Neural progenitor cell (in vitro differentiated cells): Measurements from ENCODE around the gene PER1. TPM values are rescaled to one million over a fixed set of nuclear protein-coding genes. Genes with fewer than 3 reads are reported as not detected.

Experiments
- DNase-seq: peaks from one replicate; pipeline ENCODE4 v3.0.0-alpha.2; 2016; ENCODE audit warnings: low spot score
- H2AFZ ChIP-seq: fragments of 200-600 bp; sonication (generic); replicated peaks from 2 replicates; pipeline ENCODE4 v1.6.1; 2016; ENCODE audit warnings: antibody characterized with exemption
- H3F3A ChIP-seq: fragments of 200-600 bp; sonication (generic); 2 replicates; pipeline ENCODE4 v1.6.1; 2016; ENCODE audit warnings: antibody characterized with exemption, low read depth
- H3K27ac ChIP-seq: fragments of 200-600 bp; sonication (generic); 2 replicates; pipeline ENCODE4 v1.5.1; 2016; ENCODE audit warnings: mild to moderate bottlenecking
- H3K27me3 ChIP-seq: fragments of 200-600 bp; sonication (generic); 2 replicates; pipeline ENCODE4 v1.6.1; 2016; ENCODE audit warnings: mild to moderate bottlenecking, moderate library complexity
- H3K36me3 ChIP-seq: fragments of 200-600 bp; sonication (generic); 2 replicates; pipeline ENCODE4 v1.5.1; 2016
- H3K4me1 ChIP-seq: fragments of 200-600 bp; sonication (generic); 2 replicates; pipeline ENCODE4 v1.6.1; 2016; ENCODE audit warnings: mixed run types
- H3K4me2 ChIP-seq: fragments of 200-600 bp; sonication (generic); 2 replicates; pipeline ENCODE4 v1.6.1; 2016
- H3K4me3 ChIP-seq: fragments of 200-600 bp; sonication (generic); 2 replicates; pipeline ENCODE4 v1.5.1; 2016
- H3K79me2 ChIP-seq: fragments of 200-600 bp; sonication (generic); 2 replicates; pipeline ENCODE4 v1.6.1; 2016; ENCODE audit warnings: low read depth
- H3K9ac ChIP-seq: fragments of 200-600 bp; sonication (generic); 2 replicates; pipeline ENCODE4 v1.6.1; 2016
- H3K9me3 ChIP-seq: fragments of 200-600 bp; sonication (generic); 2 replicates; pipeline ENCODE4 v1.5.1; 2016; ENCODE audit warnings: low read depth
- H4K20me1 ChIP-seq: fragments of 200-600 bp; sonication (generic); 2 replicates; pipeline ENCODE4 v1.6.1; 2016; ENCODE audit warnings: low read depth
- H3K27ac Mint-ChIP-seq: 3 replicates; pipeline ENCODE4 v1.8.0; 2021; ENCODE audit warnings: mixed read lengths
- H3K27me3 Mint-ChIP-seq: 2 replicates; pipeline ENCODE4 v1.8.0; 2022; ENCODE audit warnings: low read depth, mild to moderate bottlenecking, inconsistent platforms, moderate library complexity, mixed read lengths; ENCODE audit not compliant: insufficient read depth
- H3K36me3 Mint-ChIP-seq: 3 replicates; pipeline ENCODE4 v1.8.0; 2021; ENCODE audit warnings: mixed read lengths
- H3K4me1 Mint-ChIP-seq: 3 replicates; pipeline ENCODE4 v1.8.0; 2021; ENCODE audit warnings: mixed read lengths
- H3K4me3 Mint-ChIP-seq: 3 replicates; pipeline ENCODE4 v1.8.0; 2021; ENCODE audit warnings: mild to moderate bottlenecking, moderate library complexity, mixed read lengths
- H3K9me3 Mint-ChIP-seq: 3 replicates; pipeline ENCODE4 v1.8.0; 2020; ENCODE audit warnings: mixed read lengths
- EZH2 ChIP-seq: fragments of 200-600 bp; sonication (generic); IDR thresholded peaks from 2 replicates; pipeline ENCODE4 v1.6.1; 2017; ENCODE audit warnings: antibody characterized with exemption, mild to moderate bottlenecking, moderate library complexity
- EZH2phosphoT487 ChIP-seq: fragments of 200-600 bp; sonication (generic); IDR thresholded peaks from 2 replicates; pipeline ENCODE4 v1.6.1; 2017; ENCODE audit warnings: antibody characterized with exemption
- total RNA-seq: library from RNA; depleted of rRNA; stranded (reverse); fragments of >200 nt; gene quantifications from 2 replicates; pipeline ENCODE4 v1.2.3, GENCODE V29; 2015; ENCODE audit warnings: low replicate concordance
- TF ChIP-seq, protein P1 (sequence below): fragments of 200-600 bp; sonication (generic); IDR thresholded peaks from 2 replicates; pipeline ENCODE4 v1.5.1; 2017; ENCODE audit warnings: antibody characterized with exemption, mild to moderate bottlenecking

PER1 gene
- total RNA-seq, 1 donor from 2014 or later = 3.2 TPM

DNA sequence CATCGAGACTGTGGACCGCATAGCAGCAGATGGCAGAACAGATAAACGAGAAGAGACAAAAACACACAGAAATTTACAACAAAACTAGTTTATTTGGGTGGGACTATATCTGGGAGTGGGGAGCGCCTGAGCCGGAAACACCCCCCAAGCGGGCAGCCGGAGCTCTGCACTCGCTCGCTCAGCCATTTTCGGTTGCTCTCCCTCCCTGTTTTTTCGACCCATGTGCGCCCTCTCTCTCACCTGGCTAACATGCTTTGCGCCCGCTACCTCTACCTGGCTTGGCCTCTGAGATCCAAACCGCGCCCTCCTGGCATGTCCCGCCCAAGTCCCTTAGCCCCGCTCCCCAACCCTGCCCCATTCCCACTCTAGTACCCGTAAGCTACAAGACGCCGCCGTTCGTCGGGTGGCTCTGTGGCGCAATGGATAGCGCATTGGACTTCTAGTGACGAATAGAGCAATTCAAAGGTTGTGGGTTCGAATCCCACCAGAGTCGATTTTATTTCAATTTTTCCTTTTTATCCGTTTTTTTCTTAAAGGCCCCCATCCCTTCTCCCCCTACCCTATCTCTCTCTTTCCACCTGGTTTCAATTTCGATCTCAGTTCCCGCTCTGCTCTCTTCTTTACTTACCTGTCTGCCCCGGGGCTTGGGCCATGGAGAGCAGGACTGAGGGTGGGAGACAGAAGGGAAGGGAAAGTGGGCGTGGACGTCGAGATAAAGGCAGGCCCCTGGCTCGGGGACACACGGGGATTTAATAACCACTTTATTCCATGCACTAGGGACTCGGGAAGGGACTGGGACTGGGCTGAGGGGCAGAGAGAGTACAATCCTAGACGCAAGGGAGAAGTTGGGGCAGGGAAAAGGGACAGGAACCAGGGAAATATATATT lies 31.4 kb downstream of the PER1 start:
- Mint-ChIP-seq H3K36me3 (peaks cover 7% of the 10 kb centered on the region), H3K27ac (peak overlapping the region; percentile 97), H3K27me3 (peaks cover 83% of the 10 kb centered on the region), H3K4me1 (peaks cover 48% of the 10 kb centered on the region), H3K9me3 (peaks cover 24% of the 10 kb centered on the region), H3K4me3 (peak overlapping the region; percentile 91)
- Histone ChIP-seq H3K79me2 (no peaks in the 10 kb centered on the region), H3K9ac (no peak overlapping the region), H3K27ac (no peak overlapping the region), H3K36me3 (no peaks in the 10 kb centered on the region), H3K27me3 (peaks cover 67% of the 10 kb centered on the region), H3K4me3 (peak overlapping the region; percentile 75), H2AFZ (peak overlapping the region; percentile 31), H4K20me1 (peaks cover 22% of the 10 kb centered on the region), H3K9me3 (no peaks in the 10 kb centered on the region), H3F3A (peaks cover 66% of the 10 kb centered on the region), H3K4me1 (peaks cover 11% of the 10 kb centered on the region), H3K4me2 (peak overlapping the region; percentile 90)
- DNase-seq = peak; percentile 87
- TF ChIP-seq, protein P1, sequence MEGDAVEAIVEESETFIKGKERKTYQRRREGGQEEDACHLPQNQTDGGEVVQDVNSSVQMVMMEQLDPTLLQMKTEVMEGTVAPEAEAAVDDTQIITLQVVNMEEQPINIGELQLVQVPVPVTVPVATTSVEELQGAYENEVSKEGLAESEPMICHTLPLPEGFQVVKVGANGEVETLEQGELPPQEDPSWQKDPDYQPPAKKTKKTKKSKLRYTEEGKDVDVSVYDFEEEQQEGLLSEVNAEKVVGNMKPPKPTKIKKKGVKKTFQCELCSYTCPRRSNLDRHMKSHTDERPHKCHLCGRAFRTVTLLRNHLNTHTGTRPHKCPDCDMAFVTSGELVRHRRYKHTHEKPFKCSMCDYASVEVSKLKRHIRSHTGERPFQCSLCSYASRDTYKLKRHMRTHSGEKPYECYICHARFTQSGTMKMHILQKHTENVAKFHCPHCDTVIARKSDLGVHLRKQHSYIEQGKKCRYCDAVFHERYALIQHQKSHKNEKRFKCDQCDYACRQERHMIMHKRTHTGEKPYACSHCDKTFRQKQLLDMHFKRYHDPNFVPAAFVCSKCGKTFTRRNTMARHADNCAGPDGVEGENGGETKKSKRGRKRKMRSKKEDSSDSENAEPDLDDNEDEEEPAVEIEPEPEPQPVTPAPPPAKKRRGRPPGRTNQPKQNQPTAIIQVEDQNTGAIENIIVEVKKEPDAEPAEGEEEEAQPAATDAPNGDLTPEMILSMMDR = peak; percentile 47
- TF ChIP-seq EZH2phosphoT487 = no peak

DNA sequence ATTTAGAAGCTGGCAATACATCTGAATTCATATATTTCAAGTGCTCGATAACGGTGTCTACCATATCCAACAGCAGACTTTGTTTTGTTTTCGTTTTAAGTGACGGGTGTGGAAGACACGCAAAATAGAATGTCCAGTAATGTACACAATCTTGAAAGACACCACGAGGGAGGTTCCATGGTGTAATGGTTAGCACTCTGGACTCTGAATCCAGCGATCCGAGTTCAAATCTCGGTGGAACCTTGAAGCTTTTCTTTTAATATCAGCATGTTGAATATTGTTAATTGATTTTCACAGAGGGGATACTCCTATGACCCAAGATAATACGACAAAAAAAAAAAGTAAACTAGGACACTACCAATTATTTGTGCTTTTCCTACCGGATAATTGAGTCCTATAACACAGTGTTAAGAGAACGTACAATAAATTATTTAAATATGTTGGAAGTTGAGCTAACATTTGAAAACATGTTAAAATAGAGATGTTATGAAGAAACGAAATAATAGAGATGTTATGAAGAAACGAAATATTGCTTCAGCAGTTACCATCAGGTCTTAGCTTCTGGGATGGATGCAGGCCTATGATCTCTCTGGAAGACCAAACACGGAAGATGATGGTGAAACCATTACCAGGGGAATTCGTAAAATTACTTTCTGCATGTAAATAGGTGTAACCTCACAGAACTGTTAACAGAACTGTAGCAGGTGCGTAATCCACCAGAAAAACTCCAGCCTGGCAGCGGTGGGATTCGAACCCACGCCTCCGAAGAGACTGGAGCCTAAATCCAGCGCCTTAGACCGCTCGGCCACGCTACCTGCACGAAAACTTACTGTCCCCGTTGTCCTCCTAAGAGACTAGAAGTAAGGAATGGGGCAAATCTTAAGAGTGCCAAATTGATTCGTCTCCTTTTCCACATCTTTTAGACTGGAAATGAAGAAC lies 32.4 kb downstream of the PER1 start:
- Mint-ChIP-seq H3K27ac (peak overlapping the region; percentile 94), H3K36me3 (peaks cover 5% of the 10 kb centered on the region), H3K4me1 (peaks cover 42% of the 10 kb centered on the region), H3K27me3 (peaks cover 79% of the 10 kb centered on the region), H3K9me3 (peaks cover 19% of the 10 kb centered on the region), H3K4me3 (peak overlapping the region; percentile 91)
- Histone ChIP-seq H4K20me1 (peaks cover 17% of the 10 kb centered on the region), H3F3A (peaks cover 61% of the 10 kb centered on the region), H3K36me3 (no peaks in the 10 kb centered on the region), H3K4me2 (peak overlapping the region; percentile 90), H2AFZ (peak overlapping the region; percentile 31), H3K27ac (no peak overlapping the region), H3K4me3 (peak overlapping the region; percentile 75), H3K9me3 (no peaks in the 10 kb centered on the region), H3K27me3 (peaks cover 69% of the 10 kb centered on the region), H3K9ac (no peak overlapping the region), H3K79me2 (no peaks in the 10 kb centered on the region), H3K4me1 (peaks cover 6% of the 10 kb centered on the region)
- TF ChIP-seq EZH2phosphoT487 (no peak), EZH2 (no peak)
- TF ChIP-seq, protein P1 = no peak
- peak; percentile 92 for DNase-seq

DNA sequence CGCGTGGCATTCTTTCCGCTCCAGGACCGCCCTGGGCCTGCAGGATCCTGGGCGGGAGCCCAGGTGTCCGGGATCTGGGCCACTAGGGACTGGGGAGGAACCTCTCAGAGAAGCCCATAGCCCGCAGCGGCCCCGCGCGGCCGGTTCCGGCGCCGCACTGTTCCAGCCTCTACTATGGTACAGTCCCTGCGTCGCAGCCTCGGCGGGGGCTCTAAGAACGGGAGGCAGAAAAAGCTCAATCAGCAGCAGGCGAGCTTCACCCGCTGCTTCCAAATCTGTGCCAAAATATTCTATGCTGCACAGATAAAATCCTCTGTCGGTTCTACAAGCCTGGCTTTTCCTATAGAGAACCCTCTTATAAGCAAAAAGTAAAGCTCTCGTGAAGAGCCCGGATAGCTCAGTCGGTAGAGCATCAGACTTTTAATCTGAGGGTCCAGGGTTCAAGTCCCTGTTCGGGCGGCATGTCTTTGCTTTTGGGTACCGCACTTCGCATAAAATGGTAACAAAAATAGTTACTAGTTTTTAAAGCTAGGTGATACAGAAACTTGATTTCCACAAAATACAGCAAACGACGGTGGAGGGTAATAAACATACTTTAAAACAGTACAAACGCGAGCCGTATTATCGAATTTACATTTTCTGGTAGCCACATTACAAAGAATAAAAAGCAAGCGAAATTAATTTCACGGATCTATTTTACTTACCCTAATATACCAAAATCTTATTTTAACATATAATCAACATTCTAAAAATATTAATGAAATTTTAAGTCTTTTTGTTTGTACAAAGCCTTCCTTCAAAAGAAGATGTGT lies 33.2 kb downstream of the PER1 start:
- Histone ChIP-seq H4K20me1 (peaks cover 10% of the 10 kb centered on the region), H3K27me3 (peaks cover 69% of the 10 kb centered on the region), H3K79me2 (no peaks in the 10 kb centered on the region), H2AFZ (peak overlapping the region; percentile 78), H3K4me3 (peak overlapping the region; percentile 75), H3K4me2 (peak overlapping the region; percentile 90), H3K36me3 (no peaks in the 10 kb centered on the region), H3K9me3 (no peaks in the 10 kb centered on the region), H3K9ac (no peak overlapping the region), H3K4me1 (no peaks in the 10 kb centered on the region), H3F3A (peaks cover 52% of the 10 kb centered on the region), H3K27ac (no peak overlapping the region)
- H3K27me3 Mint-ChIP-seq = peaks cover 74% of the 10 kb centered on the region
- H3K4me1 Mint-ChIP-seq = peaks cover 36% of the 10 kb centered on the region
- peaks cover 18% of the 10 kb centered on the region for H3K9me3 Mint-ChIP-seq
- TF ChIP-seq, protein P1 = peak; percentile 93
- TF ChIP-seq EZH2phosphoT487 (no peak), EZH2 (no peak)
- peak; percentile 92 for DNase-seq
- H3K36me3 Mint-ChIP-seq = peaks cover 5% of the 10 kb centered on the region
- peak overlapping the region; percentile 93 for H3K27ac Mint-ChIP-seq
- H3K4me3 Mint-ChIP-seq = peak overlapping the region; percentile 91
